ENCODE data around the gene C11orf68. TPM values are rescaled to one million over a fixed set of nuclear protein-coding genes. Genes with fewer than 3 reads are reported as not detected.
A peak's percentile ranks its signal among the peaks of the same experiment; 100 is the strongest.

The C11orf68 gene
- total and polyA plus RNA-seq, 9 of the 15 experiments (the other 6 are each of a cell fraction or from before 2014, with no cell fraction given), result 3.6 to 35.9 (median 12.8) TPM

DNA sequence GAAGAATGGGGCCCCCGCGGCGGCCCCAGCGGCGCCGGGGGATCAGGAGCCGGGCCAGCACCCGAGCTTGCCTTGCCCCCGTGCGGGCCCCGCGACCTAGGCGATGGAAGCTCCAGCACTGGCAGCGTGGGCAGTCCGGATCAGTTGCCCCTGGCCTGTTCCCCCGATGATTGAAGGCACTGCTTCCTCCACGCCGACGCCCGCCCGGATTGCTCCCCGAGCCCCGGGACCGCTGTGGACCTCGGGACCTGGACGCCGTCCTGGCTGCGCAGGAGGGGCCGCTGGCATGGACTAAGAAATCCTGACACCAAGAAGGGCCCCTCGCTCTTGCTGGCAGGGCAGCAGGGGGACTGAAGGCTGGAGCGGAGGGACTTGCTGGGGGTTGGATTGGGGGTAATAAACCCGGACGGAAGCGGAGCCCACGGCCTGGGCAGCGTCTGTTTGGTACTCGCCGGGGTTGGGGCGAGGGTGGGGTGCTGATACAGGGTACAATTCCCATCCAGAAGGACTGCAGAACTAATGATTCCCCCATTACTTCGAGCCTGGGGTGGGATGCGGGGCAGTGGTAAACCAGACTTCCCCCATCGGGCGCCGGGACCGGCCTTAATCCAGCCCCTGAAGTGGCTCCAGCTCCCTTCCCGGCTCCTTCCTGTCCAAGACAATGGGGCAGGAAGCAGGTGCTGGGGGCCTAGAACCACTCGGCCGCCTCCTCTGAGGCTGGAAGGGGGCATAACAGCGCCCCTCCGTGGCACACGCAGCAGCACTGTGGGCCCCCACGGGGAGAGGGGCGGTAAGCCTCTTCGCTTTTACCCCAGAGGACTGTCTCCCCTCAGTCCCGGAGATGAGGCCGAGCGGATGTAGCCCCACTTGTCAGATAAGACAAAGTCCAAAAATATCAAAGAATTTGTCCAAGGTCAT is 27.4 kb downstream of the C11orf68 start (continued):
- no peak for TF ChIP-seq BRD9 (IDR thresholded peaks at IDR 0.05; ENCODE audit: low read depth, partially characterized antibody)
- TF ChIP-seq POLR2AphosphoS5 (IDR thresholded peaks at IDR 0.05; ENCODE audit: control insufficient read depth, insufficient read depth, low read depth, low read length), result peak; percentile 63; the same call in 1 of the 2 replicates
- TF ChIP-seq, protein P1, sequence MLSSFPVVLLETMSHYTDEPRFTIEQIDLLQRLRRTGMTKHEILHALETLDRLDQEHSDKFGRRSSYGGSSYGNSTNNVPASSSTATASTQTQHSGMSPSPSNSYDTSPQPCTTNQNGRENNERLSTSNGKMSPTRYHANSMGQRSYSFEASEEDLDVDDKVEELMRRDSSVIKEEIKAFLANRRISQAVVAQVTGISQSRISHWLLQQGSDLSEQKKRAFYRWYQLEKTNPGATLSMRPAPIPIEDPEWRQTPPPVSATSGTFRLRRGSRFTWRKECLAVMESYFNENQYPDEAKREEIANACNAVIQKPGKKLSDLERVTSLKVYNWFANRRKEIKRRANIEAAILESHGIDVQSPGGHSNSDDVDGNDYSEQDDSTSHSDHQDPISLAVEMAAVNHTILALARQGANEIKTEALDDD (IDR thresholded peaks at IDR 0.05), result no peak
- peak; percentile 66; the same call in 1 of the 2 replicates for TF ChIP-seq GABPB1 (CRISPR knock-in tag; IDR thresholded peaks at IDR 0.05)
- TF ChIP-seq SMAD1 (IDR thresholded peaks at IDR 0.05; ENCODE audit: low read depth, low read length, partially characterized antibody), result peak; percentile 1
- TF ChIP-seq NFATC3 (IDR thresholded peaks at IDR 0.05), result no peak
- no peak for TF ChIP-seq ZNF12 (CRISPR knock-in tag; IDR thresholded peaks at IDR 0.05)
- TF ChIP-seq, protein P2, sequence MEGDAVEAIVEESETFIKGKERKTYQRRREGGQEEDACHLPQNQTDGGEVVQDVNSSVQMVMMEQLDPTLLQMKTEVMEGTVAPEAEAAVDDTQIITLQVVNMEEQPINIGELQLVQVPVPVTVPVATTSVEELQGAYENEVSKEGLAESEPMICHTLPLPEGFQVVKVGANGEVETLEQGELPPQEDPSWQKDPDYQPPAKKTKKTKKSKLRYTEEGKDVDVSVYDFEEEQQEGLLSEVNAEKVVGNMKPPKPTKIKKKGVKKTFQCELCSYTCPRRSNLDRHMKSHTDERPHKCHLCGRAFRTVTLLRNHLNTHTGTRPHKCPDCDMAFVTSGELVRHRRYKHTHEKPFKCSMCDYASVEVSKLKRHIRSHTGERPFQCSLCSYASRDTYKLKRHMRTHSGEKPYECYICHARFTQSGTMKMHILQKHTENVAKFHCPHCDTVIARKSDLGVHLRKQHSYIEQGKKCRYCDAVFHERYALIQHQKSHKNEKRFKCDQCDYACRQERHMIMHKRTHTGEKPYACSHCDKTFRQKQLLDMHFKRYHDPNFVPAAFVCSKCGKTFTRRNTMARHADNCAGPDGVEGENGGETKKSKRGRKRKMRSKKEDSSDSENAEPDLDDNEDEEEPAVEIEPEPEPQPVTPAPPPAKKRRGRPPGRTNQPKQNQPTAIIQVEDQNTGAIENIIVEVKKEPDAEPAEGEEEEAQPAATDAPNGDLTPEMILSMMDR (IDR thresholded peaks at IDR 0.05 in 2 of 3, conservative IDR thresholded peaks at IDR 0.05 in 1 of 3; ENCODE audit: insufficient read depth in 2 of 3, low read depth in 1 of 3, low read length in 3 of 3), result peak; percentile 53 to 65 (median 56)
- no peak; the same call in 1 of the 2 replicates for TF ChIP-seq DNMT1 (IDR thresholded peaks at IDR 0.05)
- TF ChIP-seq ETV5 (CRISPR knock-in tag; IDR thresholded peaks at IDR 0.05; ENCODE audit: low read depth), result peak; percentile 79
- no peak for TF ChIP-seq ZNF778 (CRISPR knock-in tag; IDR thresholded peaks at IDR 0.05)
- TF ChIP-seq XRCC5 (IDR thresholded peaks at IDR 0.05; ENCODE audit: low read depth, low read length), result peak; percentile 62
- TF ChIP-seq, protein P3, sequence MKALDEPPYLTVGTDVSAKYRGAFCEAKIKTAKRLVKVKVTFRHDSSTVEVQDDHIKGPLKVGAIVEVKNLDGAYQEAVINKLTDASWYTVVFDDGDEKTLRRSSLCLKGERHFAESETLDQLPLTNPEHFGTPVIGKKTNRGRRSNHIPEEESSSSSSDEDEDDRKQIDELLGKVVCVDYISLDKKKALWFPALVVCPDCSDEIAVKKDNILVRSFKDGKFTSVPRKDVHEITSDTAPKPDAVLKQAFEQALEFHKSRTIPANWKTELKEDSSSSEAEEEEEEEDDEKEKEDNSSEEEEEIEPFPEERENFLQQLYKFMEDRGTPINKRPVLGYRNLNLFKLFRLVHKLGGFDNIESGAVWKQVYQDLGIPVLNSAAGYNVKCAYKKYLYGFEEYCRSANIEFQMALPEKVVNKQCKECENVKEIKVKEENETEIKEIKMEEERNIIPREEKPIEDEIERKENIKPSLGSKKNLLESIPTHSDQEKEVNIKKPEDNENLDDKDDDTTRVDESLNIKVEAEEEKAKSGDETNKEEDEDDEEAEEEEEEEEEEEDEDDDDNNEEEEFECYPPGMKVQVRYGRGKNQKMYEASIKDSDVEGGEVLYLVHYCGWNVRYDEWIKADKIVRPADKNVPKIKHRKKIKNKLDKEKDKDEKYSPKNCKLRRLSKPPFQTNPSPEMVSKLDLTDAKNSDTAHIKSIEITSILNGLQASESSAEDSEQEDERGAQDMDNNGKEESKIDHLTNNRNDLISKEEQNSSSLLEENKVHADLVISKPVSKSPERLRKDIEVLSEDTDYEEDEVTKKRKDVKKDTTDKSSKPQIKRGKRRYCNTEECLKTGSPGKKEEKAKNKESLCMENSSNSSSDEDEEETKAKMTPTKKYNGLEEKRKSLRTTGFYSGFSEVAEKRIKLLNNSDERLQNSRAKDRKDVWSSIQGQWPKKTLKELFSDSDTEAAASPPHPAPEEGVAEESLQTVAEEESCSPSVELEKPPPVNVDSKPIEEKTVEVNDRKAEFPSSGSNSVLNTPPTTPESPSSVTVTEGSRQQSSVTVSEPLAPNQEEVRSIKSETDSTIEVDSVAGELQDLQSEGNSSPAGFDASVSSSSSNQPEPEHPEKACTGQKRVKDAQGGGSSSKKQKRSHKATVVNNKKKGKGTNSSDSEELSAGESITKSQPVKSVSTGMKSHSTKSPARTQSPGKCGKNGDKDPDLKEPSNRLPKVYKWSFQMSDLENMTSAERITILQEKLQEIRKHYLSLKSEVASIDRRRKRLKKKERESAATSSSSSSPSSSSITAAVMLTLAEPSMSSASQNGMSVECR (CRISPR knock-in tag; IDR thresholded peaks at IDR 0.05), result peak; percentile 55
- peak; percentile 43 for TF ChIP-seq NCOR1 (IDR thresholded peaks at IDR 0.05)
- TF ChIP-seq MEF2A (IDR thresholded peaks at IDR 0.05; ENCODE audit: control insufficient read depth, low read depth, low read length), result peak; percentile 44; the same call in 1 of the 2 replicates
- no peak for TF ChIP-seq MTA2 (IDR thresholded peaks at IDR 0.05; ENCODE audit: low read depth)
- peak; percentile 72 for TF ChIP-seq CCNT2 (IDR thresholded peaks at IDR 0.05; ENCODE audit: borderline replicate concordance, extremely low read depth, insufficient read length, low read depth, low read length)
- peak; percentile 7; the same call in 1 of the 2 replicates for TF ChIP-seq NFIC (IDR thresholded peaks at IDR 0.05)
- TF ChIP-seq ZFP1 (CRISPR knock-in tag; IDR thresholded peaks at IDR 0.05), result no peak
- peak; percentile 6 to 42; a peak in 2 of 4 replicates for TF ChIP-seq RAD21 (CRISPR knock-in tag; conservative IDR thresholded peaks at IDR 0.05 in 1 of 2, IDR thresholded peaks at IDR 0.05 in 1 of 2)
